RKO (cell line): ENCODE data around the gene CAGE1.
A peak's percentile ranks its signal among the peaks of the same experiment; 100 is the strongest.
"Not testable (repeated sequence)": the region's sequence is repeated elsewhere in the genome, so short reads cannot be mapped to it uniquely, and the experiment has no call there.

Experiments used
- DNase-seq: peaks from one replicate; pipeline ENCODE4 v3.0.0-alpha.2; 2016; ENCODE audit warnings: low spot score

The CAGE1 gene

DNA sequence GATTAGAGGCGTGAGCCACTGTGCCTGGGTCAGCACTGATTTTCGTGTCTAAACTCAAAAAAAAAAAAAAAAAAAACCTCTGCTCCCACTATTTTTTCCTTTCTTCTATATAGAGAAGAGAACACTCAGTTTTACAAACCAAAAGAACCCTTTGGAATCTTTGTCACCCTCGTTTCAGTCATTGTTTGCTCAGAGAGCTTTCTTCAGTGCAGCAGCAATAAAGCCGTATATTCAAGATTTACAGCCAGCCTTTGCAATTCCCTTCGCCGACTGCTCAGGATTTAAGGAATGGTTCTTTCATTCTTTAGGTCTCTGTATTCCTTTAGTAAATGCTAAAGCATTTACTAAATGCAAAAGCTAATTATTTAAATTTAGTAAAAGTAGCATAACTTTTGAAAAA lies 20.2 kb upstream of the CAGE1 start:
- no peak for DNase-seq

DNA sequence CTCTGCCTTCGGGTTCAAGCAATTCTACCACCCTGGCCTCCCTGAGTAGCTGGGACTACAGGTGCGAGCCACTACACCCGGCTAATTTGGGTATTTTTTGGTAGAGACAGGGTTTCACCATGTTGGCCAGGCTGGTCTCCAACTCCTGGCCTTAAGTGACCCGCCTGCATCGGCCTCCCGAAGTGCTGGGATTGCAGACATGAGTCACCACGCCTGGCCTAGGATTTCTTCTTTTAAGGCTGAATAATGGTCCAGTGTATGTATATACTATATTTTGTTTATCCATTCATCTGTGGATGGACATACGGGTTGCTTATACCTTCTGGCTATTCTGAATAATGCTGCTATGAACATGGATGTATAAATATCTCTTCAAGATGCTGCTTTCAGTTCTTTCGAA lies 17.2 kb upstream of the CAGE1 start:
- no peak for DNase-seq

DNA sequence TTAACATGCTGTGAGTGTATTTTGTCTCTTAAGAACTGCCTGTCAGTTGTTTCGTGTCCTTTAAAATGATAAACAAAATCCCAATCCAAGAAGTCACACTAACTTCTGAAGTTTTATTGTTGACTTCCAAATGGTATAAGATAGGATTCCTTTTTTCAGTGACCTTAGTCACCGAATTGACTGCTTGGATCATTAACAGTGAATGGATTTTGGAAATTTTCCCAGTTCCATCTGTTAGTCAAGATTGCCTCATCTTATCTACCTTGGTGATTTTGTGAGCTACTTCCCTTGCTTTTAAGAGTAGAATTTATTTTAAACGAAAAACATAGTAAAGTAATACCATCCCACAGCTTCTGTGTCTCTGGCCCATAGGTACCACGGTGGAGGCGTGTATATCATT lies 15.0 kb upstream of the CAGE1 start:
- no peak for DNase-seq

DNA sequence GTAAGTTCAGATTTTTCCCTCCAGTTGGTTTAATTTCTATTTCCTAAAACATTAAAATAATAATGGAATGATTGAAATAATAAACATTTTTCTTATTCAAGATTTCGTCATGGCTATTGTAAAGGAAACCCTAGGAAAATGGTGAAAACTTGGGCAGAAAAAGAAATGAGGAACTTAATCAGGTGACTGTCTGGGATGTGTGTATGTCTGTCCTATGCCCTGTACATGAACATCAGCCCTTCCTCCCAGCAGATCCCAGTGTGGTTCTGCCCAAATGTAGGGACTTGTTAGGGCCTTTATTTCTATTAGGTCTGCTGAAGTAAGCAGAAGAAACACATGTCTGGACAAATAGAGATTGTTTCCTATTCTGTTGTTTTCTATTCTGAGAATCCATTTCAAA lies 13.2 kb upstream of the CAGE1 start:
- no peak for DNase-seq

DNA sequence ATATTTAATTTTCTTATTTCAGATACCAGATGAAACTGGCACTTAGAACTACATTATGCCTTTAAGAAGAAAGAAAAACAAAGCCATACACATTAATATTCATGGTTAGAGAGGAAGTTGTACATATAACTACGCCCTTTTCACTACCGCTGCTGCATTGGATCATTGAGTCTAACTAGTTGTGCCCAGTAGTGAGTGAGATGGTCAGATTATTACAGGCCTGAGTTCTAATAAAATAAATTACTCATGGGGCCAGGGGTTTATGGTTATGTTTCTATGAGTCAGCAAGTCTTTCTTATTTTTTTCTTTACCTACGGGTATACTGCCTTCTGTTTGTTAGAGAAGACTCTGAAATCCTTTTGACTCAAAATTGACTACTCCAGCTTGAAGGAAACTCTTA lies 11.5 kb upstream of the CAGE1 start:
- DNase-seq: peak; percentile 11

DNA sequence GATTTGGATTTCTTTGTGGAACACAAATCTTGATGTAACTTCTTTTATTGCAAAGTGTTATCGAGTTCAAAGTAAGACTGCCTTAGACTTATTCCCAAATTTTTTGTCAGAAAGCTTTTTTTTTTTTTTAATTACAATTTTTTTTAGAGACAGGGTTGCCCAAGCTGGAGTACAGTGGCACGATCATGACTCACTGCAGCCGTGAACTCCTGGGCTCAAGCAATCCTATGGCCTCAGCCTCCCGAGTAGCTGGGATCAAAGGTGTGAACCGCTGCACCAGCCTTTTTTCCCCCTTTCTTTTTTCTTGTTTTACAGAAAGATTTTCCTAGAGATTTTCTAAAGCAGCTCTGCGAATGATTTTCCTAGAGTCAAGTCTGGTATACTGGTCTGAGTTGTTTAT lies 2.9 kb upstream of the CAGE1 start:
- no peak for DNase-seq

DNA sequence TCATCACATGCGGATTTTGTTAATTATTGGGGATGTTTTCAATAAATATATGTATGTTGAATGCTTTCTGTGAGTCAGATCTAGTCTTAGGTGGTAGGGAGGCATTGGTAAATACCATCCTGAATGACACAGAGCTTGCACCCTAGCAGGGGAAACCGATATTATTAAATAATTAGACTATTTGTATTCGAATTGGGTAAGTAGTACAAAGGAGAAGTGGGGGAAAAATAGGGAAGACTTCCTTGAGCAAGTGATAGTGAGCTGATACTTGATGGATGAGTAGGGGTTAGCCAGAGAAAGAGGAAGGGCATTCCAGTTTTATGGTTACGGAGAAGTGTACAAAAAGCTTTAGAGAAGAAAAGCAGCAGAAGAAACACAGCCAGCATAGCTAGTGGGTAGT lies 1.6 kb upstream of the CAGE1 start:
- peak; percentile 10 for DNase-seq

DNA sequence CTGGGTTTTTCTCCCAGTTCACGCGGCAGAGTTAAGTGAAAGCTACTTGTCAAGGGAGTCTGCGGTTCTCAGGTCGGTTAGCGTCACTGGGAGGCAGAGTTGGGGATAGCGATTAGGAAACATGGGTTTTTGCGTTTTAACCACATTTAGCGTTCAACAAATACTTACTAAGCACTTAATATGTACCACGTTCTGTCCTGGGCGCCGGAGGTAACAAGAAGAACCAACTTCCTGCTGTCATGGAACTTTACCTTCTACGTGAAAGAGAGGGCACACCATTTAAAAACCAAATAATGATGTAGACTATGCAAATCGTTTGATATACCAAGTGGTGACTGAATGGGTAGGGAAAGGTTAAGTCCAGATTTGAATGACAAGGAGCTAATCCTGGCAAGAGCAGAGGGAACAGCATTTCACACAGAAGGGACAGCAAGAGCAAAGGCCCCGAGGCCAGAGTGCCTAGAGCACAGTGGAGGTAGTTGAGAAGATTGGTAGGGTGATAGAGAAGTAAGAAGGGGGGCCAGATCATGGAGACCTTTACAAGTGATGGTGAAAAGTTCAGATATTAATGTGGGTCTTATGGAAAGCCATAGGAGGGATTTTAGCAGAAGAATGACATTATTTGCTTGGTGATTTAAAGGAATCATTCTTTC lies 810 bp upstream of the CAGE1 start:
- peak; percentile 47 for DNase-seq

DNA sequence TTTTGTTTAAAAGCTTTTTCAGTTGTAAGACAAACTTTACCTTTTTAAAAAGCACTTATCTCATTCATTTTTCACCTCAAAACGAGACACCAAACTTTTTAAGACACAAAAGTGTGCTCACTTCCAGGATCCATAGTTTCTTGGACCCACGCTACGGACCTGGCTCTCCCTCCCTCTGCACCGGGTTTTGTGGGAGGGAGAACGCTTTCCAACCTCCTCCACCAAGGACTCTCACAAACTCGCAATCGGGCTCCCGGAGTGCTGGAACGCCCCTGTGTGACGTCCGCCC lies 436 bp downstream of the CAGE1 start:
- DNase-seq: peak; percentile 57

DNA sequence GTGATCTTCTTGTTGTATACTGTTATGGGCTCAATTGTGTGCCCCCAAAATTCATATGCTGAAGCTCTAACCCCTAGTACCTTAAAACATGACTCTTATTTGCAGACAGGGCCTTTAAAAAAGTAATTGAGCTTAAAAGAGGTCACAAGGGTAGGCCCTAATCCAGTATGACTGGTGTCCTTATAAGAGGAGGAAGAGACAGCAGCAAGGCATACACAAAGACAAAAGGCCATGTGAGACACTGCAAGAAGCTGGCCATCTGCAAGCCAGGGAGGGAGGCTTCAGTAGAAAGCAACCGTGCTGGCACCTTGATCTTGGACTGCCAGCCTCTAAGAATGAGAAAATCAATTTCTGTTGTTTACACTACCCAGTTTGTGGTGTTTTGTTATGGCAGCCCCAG lies 8.4 kb downstream of the CAGE1 start:
- DNase-seq: no peak

DNA sequence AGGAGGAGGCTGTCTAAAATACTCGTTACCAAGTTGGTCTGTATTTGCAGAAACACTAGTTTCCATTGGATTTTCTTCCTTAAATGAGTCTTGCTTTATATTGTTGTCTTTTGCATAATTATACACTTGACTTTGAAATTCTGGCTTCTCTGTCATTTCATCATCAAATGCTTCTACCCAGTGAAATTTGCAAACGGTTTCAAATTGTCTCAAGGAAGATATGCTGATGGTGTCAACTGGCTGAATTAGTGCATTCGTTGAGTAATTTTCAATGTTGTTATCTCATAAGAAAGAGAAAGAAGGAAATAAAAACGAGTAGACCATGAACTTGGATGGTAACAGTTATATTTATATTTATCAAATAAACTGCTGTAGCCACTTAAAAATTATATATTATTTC lies 10.8 kb downstream of the CAGE1 start:
- DNase-seq: no peak

DNA sequence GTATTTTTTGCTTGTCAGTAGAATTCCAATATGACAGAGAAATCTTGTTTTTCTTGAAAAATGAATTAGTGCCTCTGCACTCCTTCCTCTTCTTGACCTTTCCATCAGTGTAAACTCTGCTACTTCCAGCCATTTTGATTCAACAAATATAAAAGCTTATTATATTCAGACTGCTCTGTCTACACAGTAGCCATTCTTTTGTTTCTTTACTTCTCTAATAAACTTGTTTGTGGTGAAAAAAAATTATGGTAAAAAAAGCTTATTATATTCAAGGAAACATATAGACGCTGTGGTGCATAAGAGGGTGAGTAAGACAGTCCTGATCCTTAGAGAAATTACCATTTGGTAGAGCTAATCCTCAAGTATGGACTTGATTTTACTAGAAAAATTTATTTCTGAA lies 11.6 kb downstream of the CAGE1 start:
- DNase-seq: no peak

DNA sequence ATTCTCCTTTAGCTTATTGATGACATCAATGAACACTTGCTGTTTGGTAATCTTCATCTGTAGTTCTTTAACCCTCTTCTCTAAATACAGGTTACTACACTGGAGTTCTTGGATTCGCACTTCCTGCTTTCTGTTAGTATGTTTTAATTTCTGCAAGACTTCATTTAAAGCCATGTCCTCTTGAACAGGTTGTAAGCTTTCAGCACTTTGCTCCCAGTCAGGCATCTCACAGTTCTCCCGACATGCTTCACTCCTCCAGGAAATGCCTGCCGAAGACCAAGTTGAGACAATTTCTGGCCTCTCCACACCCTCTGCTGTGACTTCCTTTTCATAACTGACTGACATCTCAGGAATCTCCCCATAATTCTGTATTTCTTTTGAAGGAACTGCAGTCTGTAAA lies 15.8 kb downstream of the CAGE1 start:
- DNase-seq: no peak

DNA sequence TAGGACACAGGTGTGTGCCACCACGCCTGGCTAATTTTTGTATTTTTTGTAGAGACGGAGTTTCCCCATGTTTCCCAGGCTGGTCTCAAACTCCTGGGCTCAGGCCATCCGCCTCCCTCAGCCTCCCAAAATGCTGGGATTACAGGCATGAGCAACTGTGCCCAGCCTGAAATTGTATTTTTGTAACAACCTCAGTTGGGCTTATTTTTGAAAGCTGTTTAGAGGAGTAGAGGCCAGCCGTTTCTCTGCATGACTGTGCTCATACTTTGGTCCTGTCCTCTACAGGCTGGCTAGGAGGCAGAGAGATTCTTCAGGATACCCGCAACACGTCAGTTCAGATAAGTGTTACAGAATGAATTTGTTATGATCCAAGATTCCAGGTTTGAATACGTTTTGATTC lies 22.1 kb downstream of the CAGE1 start:
- no peak for DNase-seq

DNA sequence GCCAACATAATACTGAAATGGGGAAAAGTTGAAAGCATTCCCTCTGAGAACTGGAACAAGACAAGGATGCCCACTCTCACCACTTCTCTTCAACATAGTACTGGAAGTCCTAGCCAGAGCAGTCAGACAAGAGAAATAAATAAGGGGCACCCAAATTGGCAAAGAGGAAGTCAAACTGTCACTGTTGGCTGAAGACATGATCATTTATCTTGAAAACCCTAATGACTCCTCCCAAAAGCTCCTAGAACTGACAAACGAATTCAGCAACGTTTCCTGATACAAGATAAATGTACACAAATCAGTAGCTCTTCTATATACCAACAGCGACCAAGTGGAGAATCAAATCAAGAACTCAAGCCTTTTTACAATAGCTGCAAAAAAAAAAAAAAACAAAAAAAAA lies 37.6 kb downstream of the CAGE1 start:
- DNase-seq: not testable (repeated sequence)

DNA sequence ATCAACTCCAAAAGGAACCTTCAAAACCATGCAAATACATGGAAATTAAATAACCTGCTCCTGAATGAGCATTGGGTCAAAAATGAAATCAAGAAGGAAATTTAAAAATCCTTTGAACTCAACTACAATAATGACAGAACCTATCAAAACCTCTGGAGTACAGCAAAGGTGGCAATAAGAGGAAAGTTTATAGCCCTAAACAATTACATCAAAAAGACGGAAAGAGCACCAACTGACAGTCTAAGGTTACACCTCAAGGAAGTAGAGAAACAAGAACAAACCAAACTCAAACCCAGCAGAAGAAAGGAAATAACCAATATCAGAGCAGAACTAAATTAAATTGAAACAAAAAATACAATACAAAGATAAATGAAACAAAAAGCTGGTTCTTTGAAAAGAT lies 39.0 kb downstream of the CAGE1 start:
- not testable (repeated sequence) for DNase-seq

DNA sequence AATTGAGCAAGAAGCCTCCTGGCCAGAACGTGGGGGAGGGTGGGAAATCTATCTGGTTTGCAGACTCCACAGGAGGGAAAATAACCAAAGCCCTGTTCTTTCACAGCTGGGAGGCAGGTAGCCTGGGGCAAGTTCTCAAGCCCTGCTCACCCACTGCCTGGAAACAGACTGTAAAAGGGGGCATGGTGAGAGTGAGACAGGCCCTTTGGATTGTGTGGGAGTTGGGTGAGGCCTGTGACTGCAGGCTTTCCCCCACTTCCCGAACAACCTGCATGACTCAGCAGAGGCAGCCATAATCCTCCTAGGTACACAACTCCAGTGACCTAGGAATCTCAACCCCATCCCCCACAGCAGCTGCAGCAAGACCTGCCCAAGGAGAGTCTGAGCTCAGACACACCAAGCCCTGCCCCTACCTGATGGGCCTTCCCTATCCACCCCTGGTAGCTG lies 42.0 kb downstream of the CAGE1 start:
- not testable (repeated sequence) for DNase-seq

DNA sequence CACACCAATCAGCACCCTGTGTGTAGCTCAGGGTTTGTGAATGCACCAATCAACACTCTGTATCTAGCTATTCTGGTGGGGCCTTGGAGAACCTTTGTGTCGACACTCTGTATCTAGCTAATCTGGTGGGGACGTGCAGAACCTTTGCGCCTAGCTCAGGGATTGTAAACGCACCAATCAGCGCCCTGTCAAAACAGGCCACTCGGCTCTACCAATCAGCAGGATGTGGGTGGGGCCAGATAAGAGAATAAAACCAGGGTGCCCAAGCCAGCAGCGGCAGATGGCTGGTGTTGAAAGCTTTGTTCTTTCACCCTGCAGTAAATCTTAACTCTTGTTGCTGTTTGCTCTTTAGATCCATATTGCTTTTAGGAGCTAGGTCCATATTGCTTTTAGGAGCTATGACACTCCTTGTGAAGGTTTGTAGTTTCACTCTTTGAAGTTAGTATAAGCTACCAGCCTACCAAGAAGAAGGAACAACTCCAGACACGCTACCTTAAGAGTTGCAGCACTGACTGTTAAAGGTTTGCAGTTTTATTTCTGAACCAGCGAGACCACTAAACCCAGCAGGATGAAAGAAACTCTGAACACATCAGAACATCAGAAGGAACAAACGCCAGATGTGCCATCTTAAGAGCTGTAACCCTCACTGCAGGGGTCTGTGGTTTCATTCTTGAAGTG lies 44.6 kb downstream of the CAGE1 start:
- DNase-seq: not testable (repeated sequence)

DNA sequence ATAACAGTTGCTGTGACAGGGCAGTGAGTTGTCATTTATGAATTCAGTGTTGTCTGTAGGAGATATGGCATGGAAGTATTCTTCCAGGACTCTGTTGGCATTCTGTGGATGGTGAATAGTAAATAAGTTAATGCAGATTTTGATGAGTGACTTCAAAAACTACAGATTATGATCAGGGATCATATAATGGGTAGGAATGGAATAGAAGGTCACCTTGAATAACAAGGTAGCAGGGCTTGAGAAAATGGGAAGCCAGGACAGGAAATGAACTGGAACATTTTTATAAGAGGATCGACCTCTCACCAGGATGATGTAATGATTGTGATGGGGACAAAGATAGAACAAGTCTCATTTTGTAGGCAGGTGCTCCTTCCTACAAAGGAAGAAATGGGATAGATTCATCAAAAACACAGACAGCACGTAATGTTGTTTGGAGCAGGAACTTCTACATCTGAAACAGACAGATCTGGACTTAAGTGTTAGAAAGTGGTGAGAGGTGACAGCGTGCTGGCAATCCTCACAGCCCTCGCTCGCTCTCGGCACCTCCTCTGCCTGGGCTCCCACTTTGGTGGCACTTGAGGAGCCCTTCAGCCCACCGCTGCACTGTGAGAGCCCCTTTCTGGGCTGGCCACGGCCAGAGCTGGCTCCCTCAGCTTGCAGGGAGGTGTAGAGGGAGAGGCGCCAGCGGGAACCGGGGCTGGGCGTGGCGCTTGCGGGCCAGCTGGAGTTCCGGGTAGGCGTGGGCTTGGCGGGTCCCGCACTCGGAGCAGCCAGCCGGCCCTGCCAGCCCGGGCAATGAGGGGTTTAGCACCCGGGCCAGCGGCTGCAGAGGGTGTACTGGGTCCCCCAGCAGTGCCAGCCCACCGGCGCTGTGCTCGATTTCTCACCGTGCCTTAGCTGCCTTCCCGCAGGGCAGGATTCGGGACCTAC lies 45.7 kb downstream of the CAGE1 start:
- no peak for DNase-seq

DNA sequence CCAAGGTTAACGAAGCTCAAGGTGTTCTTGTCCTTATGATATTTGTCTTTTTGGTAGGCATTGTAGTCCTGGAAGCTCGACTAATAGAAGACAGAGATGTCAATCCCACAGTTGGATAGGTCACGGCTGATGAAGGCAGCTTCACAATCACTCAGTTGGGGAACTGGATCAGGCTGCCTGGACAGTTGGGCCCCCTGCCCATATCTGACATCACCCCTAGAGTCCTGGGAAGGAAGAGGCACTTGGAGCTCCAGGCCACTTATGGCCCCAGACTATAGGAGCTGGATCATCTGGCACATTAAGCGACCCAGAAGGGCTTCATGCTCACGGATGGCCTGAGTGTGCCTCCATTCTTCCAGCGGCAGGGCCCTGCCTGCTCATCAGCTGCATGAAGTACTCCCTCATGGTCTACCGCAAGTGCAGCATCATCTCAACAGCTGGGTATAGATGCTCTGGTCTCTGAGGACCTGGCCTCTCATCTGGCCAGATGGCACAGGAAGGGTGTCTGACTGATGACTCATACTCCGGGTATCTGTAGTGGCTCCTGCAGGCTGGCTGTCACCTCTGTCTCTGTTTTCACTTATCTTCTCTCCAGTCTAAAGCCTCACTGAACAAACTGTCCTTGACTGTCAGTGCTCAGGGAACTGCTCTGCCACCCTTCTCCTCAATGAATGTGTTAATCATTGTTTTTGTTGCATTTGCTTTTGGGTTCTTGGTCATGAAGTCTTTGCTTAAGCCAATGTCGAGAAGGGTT lies 47.4 kb downstream of the CAGE1 start:
- DNase-seq: peak; percentile 22

DNA sequence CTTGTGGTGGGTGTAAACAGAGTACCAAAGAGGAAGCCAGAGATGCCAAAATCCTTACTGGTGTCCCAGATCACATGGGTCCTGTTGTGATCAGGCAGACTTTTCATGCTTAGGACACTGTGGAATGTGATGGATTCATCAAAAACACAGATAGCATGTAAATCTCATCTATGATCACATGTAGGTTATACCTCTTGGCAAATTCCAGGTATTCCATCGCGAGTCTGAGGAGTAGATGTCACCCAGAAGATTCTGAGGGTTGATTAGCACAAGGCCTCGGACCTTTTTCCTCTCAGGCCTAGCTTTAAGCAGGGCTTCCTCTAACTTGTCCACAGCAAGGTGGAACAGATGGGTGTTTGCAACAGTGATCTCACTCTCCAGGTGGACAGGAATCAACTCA lies 48.3 kb downstream of the CAGE1 start:
- DNase-seq: no peak

DNA sequence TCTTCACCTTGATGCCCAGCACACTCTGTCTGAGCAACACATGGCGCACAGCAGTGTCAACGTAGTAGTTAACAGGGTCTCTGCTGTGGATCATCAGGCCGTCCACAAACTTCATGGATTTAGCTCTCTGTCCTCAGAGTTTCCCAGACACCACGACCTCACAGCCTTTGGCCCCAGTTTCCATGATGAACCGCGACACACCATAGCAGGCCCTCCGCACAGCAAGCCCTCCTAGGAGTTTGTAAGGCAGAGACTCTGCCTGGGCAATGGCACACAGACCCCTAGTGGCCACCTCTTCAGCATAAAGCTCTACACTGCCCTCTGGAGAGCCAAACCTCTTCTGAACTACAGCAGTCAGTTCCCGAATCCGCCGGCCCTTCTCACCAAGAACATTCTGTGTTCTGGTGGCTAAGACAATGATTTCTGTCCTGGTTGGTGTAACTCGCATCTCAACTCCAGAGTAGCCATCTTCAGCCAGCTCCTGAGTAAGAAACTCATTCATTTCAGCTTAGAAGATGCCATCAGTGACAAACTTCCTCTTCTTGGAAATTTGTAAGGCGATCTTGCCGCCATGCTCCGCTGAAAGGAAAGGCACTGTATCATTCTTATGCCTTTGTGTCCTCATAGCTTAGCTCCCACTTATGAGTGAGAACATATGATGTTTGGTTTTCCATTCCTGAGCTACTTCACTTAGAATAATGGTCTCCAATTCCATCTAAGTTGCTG lies 50.4 kb downstream of the CAGE1 start:
- peak; percentile 32 for DNase-seq
